Neural cell (in vitro differentiated cells): Measurements from ENCODE around the gene CLEC16A. TPM values are rescaled to one million over a fixed set of nuclear protein-coding genes. Genes with fewer than 3 reads are reported as not detected.

Experiments
- H2AFZ ChIP-seq: fragments of 200-600, 300-800 bp; sonication (generic), shearing (Covaris generic); 2 replicates; pipeline ENCODE4 v1.6.0; 2014; ENCODE audit warnings: low read depth, mild to moderate bottlenecking, antibody characterized with exemption, low read length, moderate library complexity
- H3F3A ChIP-seq: fragments of 200-600 bp; shearing (Covaris generic); 2 replicates; pipeline ENCODE4 v1.6.1; 2016; ENCODE audit warnings: mild to moderate bottlenecking, moderate library complexity, mixed read lengths, antibody characterized with exemption, low read length; ENCODE audit not compliant: insufficient read depth, poor library complexity, severe bottlenecking
- H3K27ac ChIP-seq: fragments of 200-600, 300-800 bp; sonication (generic), shearing (Covaris generic); 2 replicates; pipeline ENCODE4 v1.5.1; 2014; ENCODE audit warnings: mild to moderate bottlenecking, low read length, moderate library complexity
- H3K27me3 ChIP-seq: fragments of 300-800, 200-600 bp; sonication (generic), shearing (Covaris generic); 2 replicates; pipeline ENCODE4 v1.6.0; 2014; ENCODE audit warnings: mild to moderate bottlenecking, low read depth, low read length, moderate library complexity; ENCODE audit not compliant: insufficient read depth
- H3K36me3 ChIP-seq: fragments of 300-800, 200-600 bp; sonication (generic), shearing (Covaris generic); 2 replicates; pipeline ENCODE4 v1.5.1; 2014; ENCODE audit warnings: mild to moderate bottlenecking, antibody characterized with exemption, low read length, moderate library complexity; ENCODE audit not compliant: insufficient read depth
- H3K4me2 ChIP-seq: fragments of 300-800, 200-600 bp; sonication (generic), shearing (Covaris generic); 2 replicates; pipeline ENCODE4 v1.6.0; 2014; ENCODE audit warnings: mild to moderate bottlenecking, low read length
- H3K4me3 ChIP-seq: fragments of 300-800, 200-600 bp; sonication (generic), shearing (Covaris generic); 2 replicates; pipeline ENCODE4 v1.5.1; 2014; ENCODE audit warnings: mild to moderate bottlenecking, low read length, moderate library complexity
- H3K79me2 ChIP-seq: fragments of 200-600 bp; shearing (Covaris generic); replicated peaks from 2 replicates; pipeline ENCODE4 v1.6.0; 2014; ENCODE audit warnings: mild to moderate bottlenecking, low read length, moderate library complexity; ENCODE audit not compliant: insufficient read depth
- H3K9ac ChIP-seq: fragments of 300-800, 200-600 bp; sonication (generic), shearing (Covaris generic); 2 replicates; pipeline ENCODE4 v1.6.1; 2016; ENCODE audit warnings: mild to moderate bottlenecking, low read length, mixed read lengths
- H3K9me2 ChIP-seq: fragments of 200-600 bp; shearing (Covaris generic); 2 replicates; pipeline ENCODE4 v1.6.1; 2016; ENCODE audit warnings: mild to moderate bottlenecking, low read length, mixed read lengths; ENCODE audit not compliant: insufficient read depth
- H3K9me3 ChIP-seq: fragments of 200-600, 300-800 bp; sonication (generic), shearing (Covaris generic); 2 replicates; pipeline ENCODE4 v1.6.1; 2016; ENCODE audit warnings: mild to moderate bottlenecking, mixed run types, low read length, moderate library complexity, mixed read lengths
- H4K20me1 ChIP-seq: fragments of 200-600 bp; shearing (Covaris generic); 2 replicates; pipeline ENCODE4 v1.6.1; 2016; ENCODE audit warnings: mild to moderate bottlenecking, mixed run types; ENCODE audit not compliant: insufficient read depth
- EP300 ChIP-seq: fragments of 450-650 bp; conservative IDR thresholded peaks from 2 replicates; pipeline ENCODE4 v1.6.1; 2014; ENCODE audit warnings: antibody characterized with exemption, mild to moderate bottlenecking, moderate library complexity; ENCODE audit not compliant: poor library complexity, severe bottlenecking
- EZH2 ChIP-seq: fragments of 200-600, 300-800 bp; shearing (Covaris generic), sonication (generic); IDR thresholded peaks from 2 replicates; pipeline ENCODE4 v1.6.1; 2014; ENCODE audit warnings: antibody characterized with exemption, low read length, borderline replicate concordance, mild to moderate bottlenecking; ENCODE audit not compliant: insufficient read depth, poor library complexity, severe bottlenecking
- MXI1 ChIP-seq: fragments of 450-650 bp; conservative IDR thresholded peaks from 2 replicates; pipeline ENCODE4 v1.6.1; 2014; ENCODE audit warnings: antibody characterized with exemption, mild to moderate bottlenecking; ENCODE audit not compliant: poor library complexity, severe bottlenecking
- POLR2AphosphoS5 ChIP-seq: IDR thresholded peaks from 2 replicates; pipeline ENCODE4 v1.6.1; 2012
- RAD21 ChIP-seq: fragments of 450-650 bp; conservative IDR thresholded peaks from 2 replicates; pipeline ENCODE4 v1.6.1; 2014; ENCODE audit warnings: antibody characterized with exemption, mild to moderate bottlenecking, moderate library complexity
- SMC3 ChIP-seq: fragments of 450-650 bp; conservative IDR thresholded peaks from 2 replicates; pipeline ENCODE4 v1.6.1; 2014; ENCODE audit warnings: antibody characterized with exemption, mild to moderate bottlenecking, moderate library complexity; ENCODE audit not compliant: poor library complexity
- TAF1 ChIP-seq: IDR thresholded peaks from 2 replicates; pipeline ENCODE4 v1.6.1; 2012; ENCODE audit warnings: low read depth
- polyA plus RNA-seq: library from polyadenylated mRNA; depleted of rRNA; stranded (reverse); fragments of >200 nt; gene quantifications from 2 replicates; pipeline ENCODE4 v1.2.3, GENCODE V29; 2014
- TF ChIP-seq, protein P1 (sequence below): IDR thresholded peaks from 2 replicates; pipeline ENCODE4 v1.6.1; 2012; ENCODE audit warnings: borderline replicate concordance
- TF ChIP-seq, protein P2 (sequence below): fragments of 450-650 bp; IDR thresholded peaks from 2 replicates; pipeline ENCODE4 v1.5.1; 2014; ENCODE audit warnings: antibody characterized with exemption, mild to moderate bottlenecking, moderate library complexity; ENCODE audit not compliant: poor library complexity, severe bottlenecking

Gene CLEC16A
- polyA plus RNA-seq, 1 donor from 2014 or later: 11.1 TPM

DNA sequence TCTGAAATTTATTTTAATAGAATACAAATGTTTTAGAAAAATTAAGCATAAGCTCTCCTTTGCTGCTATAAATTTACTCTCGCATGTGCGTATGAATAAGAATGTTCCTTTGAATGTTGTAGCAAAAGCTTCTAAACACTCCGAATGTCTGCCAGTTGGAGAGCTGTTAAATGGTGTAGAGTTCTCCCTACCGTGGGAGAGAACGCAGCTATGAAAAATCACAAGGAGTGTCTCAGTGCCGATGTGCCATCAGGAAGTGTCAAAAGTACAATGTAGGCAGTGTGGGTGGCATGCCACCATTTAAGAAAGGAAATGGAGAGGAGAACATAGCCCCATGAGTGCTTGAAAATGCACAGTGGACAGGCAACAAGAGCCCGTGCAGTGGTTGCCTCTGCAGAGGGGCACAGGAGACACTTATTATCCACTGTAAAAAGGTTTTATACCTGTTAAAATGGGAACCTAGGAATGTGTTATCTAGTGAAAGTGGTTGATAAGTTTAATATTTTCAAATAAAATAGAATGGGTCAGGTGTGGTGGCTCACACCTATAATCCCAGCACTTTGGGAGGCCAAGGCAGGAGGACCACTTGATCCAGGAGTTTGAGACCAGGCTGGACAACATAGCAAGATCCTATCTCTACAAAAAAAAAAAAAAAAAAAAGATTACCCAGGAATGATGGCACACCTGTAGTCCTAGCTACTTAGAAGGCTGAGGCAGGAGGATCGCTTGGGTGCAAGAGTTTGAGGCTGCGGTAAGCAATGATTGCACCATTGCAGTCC is 167.7 kb downstream of the CLEC16A start:
- Histone ChIP-seq H3F3A (no peaks in the 10 kb centered on the region), H3K4me2 (no peak overlapping the region), H3K9me2 (no peaks in the 10 kb centered on the region), H3K4me3 (no peak overlapping the region), H4K20me1 (no peaks in the 10 kb centered on the region), H3K27me3 (no peaks in the 10 kb centered on the region), H3K79me2 (no peaks in the 10 kb centered on the region), H3K36me3 (no peaks in the 10 kb centered on the region), H3K9me3 (no peaks in the 10 kb centered on the region), H3K27ac (no peak overlapping the region), H2AFZ (no peak overlapping the region), H3K9ac (no peak overlapping the region)
- TF ChIP-seq, protein P1, sequence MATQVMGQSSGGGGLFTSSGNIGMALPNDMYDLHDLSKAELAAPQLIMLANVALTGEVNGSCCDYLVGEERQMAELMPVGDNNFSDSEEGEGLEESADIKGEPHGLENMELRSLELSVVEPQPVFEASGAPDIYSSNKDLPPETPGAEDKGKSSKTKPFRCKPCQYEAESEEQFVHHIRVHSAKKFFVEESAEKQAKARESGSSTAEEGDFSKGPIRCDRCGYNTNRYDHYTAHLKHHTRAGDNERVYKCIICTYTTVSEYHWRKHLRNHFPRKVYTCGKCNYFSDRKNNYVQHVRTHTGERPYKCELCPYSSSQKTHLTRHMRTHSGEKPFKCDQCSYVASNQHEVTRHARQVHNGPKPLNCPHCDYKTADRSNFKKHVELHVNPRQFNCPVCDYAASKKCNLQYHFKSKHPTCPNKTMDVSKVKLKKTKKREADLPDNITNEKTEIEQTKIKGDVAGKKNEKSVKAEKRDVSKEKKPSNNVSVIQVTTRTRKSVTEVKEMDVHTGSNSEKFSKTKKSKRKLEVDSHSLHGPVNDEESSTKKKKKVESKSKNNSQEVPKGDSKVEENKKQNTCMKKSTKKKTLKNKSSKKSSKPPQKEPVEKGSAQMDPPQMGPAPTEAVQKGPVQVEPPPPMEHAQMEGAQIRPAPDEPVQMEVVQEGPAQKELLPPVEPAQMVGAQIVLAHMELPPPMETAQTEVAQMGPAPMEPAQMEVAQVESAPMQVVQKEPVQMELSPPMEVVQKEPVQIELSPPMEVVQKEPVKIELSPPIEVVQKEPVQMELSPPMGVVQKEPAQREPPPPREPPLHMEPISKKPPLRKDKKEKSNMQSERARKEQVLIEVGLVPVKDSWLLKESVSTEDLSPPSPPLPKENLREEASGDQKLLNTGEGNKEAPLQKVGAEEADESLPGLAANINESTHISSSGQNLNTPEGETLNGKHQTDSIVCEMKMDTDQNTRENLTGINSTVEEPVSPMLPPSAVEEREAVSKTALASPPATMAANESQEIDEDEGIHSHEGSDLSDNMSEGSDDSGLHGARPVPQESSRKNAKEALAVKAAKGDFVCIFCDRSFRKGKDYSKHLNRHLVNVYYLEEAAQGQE: no peak
- TF ChIP-seq MXI1 (no peak), TAF1 (no peak), RAD21 (no peak), EZH2 (no peak)
- TF ChIP-seq, protein P2, sequence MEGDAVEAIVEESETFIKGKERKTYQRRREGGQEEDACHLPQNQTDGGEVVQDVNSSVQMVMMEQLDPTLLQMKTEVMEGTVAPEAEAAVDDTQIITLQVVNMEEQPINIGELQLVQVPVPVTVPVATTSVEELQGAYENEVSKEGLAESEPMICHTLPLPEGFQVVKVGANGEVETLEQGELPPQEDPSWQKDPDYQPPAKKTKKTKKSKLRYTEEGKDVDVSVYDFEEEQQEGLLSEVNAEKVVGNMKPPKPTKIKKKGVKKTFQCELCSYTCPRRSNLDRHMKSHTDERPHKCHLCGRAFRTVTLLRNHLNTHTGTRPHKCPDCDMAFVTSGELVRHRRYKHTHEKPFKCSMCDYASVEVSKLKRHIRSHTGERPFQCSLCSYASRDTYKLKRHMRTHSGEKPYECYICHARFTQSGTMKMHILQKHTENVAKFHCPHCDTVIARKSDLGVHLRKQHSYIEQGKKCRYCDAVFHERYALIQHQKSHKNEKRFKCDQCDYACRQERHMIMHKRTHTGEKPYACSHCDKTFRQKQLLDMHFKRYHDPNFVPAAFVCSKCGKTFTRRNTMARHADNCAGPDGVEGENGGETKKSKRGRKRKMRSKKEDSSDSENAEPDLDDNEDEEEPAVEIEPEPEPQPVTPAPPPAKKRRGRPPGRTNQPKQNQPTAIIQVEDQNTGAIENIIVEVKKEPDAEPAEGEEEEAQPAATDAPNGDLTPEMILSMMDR: no peak

DNA sequence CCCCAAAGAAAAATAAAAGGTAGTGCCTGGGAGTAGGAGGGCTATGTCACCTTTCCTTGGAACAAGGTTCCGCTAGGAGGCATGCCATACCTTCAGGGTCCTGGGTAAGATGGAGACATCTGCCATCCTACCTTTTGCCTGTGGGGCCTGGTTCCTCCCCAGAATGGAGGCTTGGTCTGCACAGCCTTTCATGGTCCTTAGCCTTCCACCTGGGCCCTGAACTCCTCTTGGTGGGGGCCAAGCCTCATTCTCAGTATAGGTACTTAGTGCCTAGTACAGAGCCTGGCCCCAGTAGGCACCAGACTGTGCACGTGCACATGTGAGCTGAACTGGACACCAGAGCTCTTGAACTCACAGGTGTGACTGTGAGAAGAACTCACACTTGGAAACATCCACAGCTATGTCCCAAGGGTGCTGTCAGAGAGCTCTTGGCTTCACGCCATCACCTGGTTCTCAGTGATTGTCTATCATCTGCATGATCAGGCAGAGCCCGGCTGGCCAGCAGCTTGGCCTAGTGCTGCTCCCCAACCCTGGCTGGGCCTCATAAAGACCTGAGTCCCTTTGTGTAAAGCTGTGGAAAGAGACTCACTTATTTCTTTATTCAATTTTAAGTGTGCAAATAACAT is 168.5 kb downstream of the CLEC16A start:
- TF ChIP-seq, protein P2: no peak
- TF ChIP-seq POLR2AphosphoS5: no peak
- TF ChIP-seq EZH2: no peak
- no peak for TF ChIP-seq TAF1
- TF ChIP-seq RAD21: no peak
- TF ChIP-seq, protein P1: no peak
- no peak for TF ChIP-seq EP300
- no peak for TF ChIP-seq SMC3
- no peak for TF ChIP-seq MXI1
- no peak overlapping the region for H3K4me3 ChIP-seq

More for the DNA sequence above, 168.5 kb downstream of the CLEC16A start:
- H3K9me2 ChIP-seq: no peaks in the 10 kb centered on the region
- no peaks in the 10 kb centered on the region for H3K79me2 ChIP-seq
- H3K9me3 ChIP-seq: no peaks in the 10 kb centered on the region
- H3K9ac ChIP-seq: no peak overlapping the region
- H3F3A ChIP-seq: no peaks in the 10 kb centered on the region
- no peak overlapping the region for H3K4me2 ChIP-seq
- no peak overlapping the region for H2AFZ ChIP-seq
- H4K20me1 ChIP-seq: no peaks in the 10 kb centered on the region
- no peaks in the 10 kb centered on the region for H3K36me3 ChIP-seq
- no peaks in the 10 kb centered on the region for H3K27me3 ChIP-seq
- no peak overlapping the region for H3K27ac ChIP-seq
